ENCODE measurements around the gene PLCZ1.
"Not testable (repeated sequence)": the region's sequence is repeated elsewhere in the genome, so short reads cannot be mapped to it uniquely, and the experiment has no call there.

The PLCZ1 gene

DNA sequence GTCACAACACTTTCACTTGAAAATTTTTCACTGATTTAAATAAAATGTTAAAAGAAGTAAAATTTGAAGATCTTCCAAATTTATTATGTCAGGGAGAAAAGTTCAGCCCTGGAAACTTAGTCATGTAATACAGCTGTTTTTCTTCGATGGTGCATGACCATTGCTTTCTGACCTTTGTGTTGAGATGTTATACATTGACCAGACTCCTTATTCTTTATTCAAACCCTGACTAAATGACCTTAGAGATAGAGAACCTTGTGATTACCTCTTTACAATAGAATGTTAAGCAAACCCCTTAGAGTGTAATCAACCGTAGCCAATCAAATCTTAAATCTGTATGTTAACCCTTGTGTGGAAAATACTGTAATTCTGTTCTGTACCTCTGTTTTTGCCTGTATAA lies 34.5 kb downstream of the PLCZ1 start:
- DNase-seq = no peak

DNA sequence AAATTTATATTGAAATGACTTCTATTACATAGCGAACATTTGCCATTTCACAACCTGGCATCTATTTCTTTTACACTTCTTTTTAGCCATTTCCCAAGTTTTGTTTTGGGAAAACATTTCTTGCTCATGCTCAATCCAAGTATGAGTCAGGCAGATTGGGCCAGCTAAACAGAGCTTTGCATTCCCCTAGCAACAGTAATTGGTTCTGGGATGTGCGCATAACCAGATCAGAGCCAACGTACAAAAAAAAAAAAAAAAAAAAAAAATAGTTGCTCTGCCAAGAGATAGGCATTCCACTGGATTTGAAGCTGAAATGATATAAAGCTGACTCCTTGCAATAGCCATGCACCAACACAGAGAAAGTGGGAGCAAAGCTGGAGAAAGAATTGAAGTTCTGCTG lies 37.5 kb downstream of the PLCZ1 start:
- no peak for DNase-seq

DNA sequence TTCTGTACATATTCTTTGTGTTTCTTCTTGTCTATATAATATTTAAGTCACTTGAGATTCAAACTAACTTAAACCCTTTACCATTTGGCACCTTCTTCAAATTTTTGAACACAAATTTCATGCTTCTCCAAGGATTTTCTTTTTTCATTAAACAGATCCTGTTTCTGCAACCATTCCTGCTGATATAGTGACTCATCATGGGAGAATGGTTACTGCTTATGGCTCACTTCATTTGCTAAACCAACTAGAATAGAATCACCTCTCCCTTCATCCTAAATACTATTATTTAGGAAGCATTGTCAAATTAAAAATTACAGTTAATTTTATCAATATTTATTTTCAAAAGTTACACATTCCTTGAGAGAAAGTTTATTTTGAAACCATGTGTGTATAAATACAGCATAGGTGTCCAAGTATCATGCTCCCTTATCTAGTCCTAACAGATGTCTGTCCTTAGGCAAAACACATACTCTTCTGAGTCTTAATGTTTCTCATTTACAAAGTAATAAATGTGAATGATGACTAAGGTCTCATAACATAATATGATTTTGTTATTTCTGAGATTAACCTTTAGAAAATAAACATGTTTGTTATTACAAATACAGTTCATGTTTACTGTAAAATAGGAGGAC lies 40.7 kb downstream of the PLCZ1 start:
- DNase-seq = no peak

GRCh38 chr12:18693986-18694385 lies 43.8 kb downstream of the PLCZ1 start:
- DNase-seq = not testable (repeated sequence)

DNA sequence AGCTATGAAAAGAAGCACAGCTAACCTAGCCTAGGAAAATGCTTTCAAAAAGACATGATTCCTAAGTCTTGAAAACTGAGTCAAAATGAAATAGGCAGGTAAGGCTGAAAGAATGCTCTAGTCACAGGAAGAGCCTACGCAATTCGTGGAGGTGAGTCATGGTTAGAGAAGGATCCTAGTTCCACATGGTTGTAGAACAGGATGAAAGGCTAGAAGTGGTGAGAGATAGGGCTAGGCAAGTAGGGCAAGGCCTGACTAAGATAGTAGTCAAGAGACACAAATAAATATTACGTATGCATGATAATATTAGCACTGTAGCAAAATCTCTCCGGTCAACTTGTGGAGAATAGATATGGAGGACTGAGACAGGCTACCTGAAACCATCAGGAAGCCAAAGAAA lies 47.2 kb downstream of the PLCZ1 start:
- no peak for DNase-seq

- DNase-seq = no peak
Measured at GRCh38 chr12:18689771-18690170, 48.0 kb downstream of the PLCZ1 start.

DNA sequence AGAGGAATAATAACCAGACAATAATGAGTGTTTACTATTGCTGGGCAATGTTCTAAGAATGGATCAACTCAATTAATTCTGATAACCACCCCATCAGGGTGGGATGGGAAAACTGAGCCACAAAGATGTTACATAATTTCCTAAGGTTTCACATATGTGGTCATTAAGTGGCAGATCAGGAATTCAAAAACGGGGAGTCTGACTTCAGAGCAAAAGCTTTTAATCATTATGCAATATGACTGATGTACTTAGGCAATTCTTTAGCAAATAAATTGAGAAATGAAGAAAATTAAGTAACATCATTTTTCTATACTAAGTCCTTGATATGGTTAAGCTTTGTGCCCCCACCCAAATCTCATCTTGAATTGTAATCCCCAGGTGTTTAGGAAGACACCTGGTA lies 53.4 kb downstream of the PLCZ1 start:
- no peak for DNase-seq

GRCh38 chr12:18683327-18684013 lies 54.3 kb downstream of the PLCZ1 start:
- no peak for DNase-seq

GRCh38 chr12:18681818-18682217 lies 56.0 kb downstream of the PLCZ1 start:
- DNase-seq = no peak

DNA sequence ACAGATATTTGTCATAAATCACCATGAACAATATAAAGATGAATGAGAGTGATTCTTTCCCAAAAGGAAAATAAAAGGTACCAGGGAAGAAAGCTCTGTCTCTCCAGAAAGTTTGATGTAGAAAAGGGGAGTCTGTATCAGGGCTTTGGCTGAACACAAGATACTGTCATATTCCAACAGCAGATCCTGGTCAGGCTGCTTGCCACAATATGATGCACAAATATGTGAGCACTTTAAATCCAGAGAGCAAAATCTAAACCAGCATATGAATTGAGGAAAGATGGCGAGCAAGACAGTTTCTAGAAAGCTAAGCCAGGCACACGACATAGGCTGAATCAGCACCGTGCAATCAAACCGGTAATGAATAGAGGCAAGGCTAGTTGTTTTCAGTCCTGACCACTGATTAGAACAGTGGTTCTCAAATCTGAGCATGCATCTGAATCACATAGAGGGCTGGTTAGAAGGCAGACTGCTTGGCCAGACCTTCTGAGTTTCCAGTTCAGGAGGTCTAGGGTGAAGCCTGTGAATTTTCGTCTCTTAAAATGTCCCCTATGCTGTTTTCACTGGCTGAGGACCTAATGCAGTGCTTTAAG lies 60.7 kb downstream of the PLCZ1 start:
- DNase-seq = no peak

- DNase-seq = no peak
Measured at GRCh38 chr12:18676141-18676540, 61.7 kb downstream of the PLCZ1 start.

DNA sequence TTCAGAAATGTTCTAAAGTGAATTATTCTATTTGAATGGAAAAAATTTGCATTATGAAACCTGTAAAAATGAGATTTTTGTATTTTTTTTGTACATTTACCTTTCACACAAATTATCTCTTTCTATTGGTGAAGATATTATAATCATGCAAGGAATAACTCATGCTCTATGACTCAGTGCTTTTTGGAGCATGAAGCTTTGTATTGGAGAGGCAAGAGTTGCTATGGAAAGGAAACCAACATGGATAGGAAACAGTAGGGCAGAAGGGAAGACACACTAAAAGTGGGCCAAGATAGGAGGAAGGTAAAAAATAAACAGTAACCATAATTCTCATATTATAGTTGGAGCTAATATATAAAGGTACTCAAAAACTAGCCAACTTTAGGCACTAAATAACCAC lies 79.0 kb downstream of the PLCZ1 start:
- no peak for DNase-seq

DNA sequence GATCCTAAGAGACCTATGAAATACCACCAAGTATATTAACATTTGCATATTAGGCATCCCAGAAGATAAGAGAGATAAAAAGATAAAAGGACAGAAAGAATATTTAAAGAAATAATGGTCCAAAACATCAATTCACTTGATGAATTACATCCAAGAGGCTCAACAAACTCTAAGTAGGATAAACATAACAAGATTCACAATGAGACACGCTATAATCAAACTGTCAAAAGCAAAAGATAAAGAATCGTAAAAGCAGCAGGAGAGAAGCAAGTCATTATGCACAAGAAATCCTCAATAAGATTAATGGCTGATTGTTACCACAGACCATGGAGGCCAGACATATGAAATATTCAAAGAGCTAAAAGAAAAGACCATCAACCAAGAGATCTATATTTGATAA lies 79.6 kb downstream of the PLCZ1 start:
- no peak for DNase-seq

DNA sequence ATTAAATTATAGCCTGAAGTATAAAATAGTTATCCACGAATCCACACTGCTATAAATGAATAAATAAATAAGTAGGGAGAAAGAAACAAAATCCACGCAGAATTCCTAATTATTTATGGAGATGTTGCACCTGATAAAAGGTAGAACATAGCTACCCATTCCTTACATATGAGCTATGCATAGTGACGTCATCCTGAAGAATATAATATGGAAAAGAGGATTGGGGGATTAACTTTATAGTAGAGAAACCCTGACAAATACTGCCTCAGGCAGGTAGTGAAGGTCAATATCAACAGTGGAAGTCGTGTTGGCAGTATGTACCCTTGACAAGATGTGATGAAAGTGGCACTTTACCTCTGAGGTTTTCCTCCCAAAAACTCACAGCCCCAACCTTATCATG lies 82.5 kb downstream of the PLCZ1 start:
- DNase-seq = no peak

DNA sequence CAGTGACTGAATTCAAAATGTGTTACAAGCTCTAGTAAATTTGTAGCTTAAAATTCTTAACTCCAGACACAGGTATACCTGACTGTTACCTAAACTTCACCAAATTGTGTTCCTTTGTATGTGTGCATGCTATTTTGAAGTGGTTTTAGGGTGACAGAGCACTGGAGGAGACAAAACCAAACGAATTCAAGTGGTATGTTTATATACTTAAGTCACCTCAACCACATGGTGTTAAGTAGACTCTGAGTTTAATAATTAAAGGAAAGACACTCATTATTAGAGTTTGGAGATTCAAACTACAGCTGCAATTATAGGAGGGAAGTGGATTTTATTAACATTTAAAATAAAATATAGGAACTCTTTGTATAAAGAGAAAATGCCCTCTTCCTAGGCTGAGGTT lies 84.3 kb downstream of the PLCZ1 start:
- no peak for DNase-seq

- no peak for DNase-seq
Measured at GRCh38 chr12:18652596-18652995, 85.2 kb downstream of the PLCZ1 start.

- DNase-seq = no peak
Measured at GRCh38 chr12:18651525-18651924, 86.3 kb downstream of the PLCZ1 start.

- no peak for DNase-seq
Measured at GRCh38 chr12:18646286-18646890, 91.4 kb downstream of the PLCZ1 start.

- no peak for DNase-seq
Measured at GRCh38 chr12:18644564-18644963, 93.2 kb downstream of the PLCZ1 start.

GRCh38 chr12:18643681-18644080 lies 94.1 kb downstream of the PLCZ1 start:
- no peak for DNase-seq

GRCh38 chr12:18640321-18640955 lies 97.4 kb downstream of the PLCZ1 start:
- DNase-seq = no peak

DNA sequence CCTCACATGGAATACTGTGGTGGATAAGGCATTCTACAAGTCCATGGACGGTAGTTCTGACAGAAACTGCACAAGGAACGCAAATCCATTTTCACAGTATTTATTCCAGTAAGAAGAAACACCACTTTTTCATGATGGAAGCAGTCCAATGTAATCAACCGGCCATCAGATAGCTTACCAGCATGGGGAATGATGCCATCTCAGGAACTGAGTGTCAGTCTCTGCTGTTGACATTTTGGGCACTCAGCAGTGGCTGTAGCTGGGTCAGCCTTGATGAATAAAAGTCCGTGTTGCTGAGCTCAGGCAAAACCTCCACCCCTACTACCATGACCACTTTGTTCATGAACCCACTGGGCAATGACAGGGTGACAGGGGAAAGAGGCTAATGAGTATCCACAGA lies 103.4 kb downstream of the PLCZ1 start:
- DNase-seq = no peak

Data from NCI-H2171 (cell line).